Measurements from ENCODE around the gene LRRC23.
"Not testable (repeated sequence)": the region's sequence is repeated elsewhere in the genome, so short reads cannot be mapped to it uniquely, and the experiment has no call there.

LRRC23 gene

DNA sequence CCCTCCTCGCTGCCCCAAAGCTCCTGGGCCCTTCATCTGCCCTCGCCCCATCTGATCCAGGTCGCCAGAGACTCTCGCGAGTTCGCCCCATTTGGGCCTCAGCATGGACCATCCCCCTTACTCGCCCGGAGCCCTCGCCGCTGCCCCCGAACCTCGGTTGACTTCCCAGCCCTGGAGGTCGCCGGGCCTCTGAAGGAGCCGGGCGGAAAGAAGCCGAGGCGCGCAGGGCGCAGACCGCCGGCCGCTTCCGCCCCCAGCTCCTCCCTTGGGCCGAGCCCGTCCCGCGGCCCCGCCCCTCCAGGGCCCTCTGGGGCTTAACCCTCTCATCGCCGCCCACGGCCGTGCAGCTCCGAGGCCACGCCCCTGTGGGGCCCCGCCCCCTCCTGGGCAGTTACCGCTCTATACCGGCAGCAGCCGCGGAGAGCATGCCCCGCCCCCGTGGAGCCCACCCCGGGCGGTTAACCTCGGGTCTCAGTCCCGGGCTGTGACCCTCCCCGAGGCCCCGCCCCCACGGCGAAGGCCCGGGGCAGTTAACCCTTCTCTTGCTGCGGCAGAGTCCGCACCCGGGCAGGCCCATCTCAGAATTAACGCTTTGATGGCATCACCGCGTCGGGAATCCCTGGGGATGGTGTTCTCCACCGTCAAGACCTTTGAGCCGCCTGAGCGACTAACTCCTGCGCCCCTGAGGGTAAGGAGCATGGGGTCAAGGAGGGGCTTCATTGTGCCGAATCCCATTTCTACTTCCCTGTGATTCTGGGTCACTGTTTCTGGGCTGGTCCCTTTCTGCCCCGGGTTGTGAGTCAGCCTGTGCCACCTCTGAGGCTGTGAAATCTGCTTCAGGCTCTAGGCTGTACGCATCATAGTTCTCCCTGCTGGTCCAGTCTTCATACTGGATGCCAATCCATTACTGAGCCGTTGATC lies 31.3 kb upstream of the LRRC23 start, which contains the start of gene SPSB2:
Gene SPSB2 (minus strand): TSS at position 210 of the 921 bp plus-strand sequence. CDS start 402 bp downstream, outside the sequence.
- FAIRE-seq, result no peak

DNA sequence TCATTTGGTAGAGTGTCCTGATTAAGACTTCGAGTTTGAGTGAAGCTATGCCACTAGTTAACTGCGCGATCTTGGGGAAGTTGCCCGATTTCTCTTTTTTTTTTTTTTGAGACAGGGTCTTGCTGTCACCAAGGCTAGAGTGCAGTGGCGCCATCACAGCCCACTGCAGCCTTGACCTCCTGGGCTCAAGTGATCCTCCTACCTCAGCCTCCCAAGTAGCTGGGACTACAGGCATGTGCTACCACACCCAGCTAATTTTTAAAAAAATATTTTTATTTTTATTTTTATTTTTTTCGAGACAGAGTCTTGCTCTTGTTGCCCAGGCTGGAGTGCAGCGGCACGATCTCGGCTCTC lies 30.6 kb upstream of the LRRC23 start:
- not testable (repeated sequence) for FAIRE-seq

- not testable (repeated sequence) for FAIRE-seq
Measured at GRCh38 chr12:6879824-6880223, 24.8 kb upstream of the LRRC23 start.

GRCh38 chr12:6883252-6883651 lies 21.4 kb upstream of the LRRC23 start:
- FAIRE-seq, result no peak

- FAIRE-seq, result no peak
Measured at GRCh38 chr12:6883683-6884082, 20.9 kb upstream of the LRRC23 start.

DNA sequence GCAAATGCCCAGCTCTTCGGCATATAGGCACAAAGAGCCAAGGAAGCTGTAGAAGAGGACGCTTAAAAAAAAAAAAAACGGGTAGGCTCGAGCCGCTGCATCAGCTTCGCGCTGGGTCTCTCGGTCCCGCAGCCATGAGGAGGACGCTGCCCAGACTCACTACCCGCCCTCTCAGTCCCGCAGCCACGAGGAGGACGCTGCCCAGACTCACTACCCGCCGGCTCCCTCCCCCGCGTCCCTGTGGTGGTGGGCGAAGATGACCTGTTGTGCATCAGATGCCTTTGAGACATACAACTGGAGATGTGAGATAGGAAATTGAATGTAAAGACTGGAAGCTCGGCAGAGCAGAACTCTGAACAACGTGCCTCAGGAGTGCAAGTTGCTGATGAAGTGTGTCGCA lies 20.1 kb upstream of the LRRC23 start:
- no peak for FAIRE-seq

GRCh38 chr12:6886206-6886999 lies 18.2 kb upstream of the LRRC23 start:
- FAIRE-seq, result not testable (repeated sequence)

DNA sequence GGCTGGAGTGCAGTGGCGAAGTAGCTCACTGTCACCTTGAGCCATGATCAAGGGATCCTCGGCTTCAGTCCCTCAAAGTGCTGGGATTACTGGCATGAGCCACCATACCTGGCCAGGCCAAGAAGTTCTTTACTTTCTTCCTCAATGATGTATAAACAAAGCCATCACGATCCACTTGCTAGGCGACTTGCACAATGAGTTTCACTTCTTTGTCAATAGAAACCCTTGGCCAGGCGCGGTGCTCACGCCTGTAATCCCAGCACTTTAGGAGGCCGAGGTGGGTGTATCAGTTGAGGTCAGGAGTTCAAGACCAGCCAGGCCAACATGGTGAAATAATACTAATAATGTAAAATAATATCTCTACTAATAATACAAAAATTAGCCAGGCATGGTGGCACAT lies 17.2 kb upstream of the LRRC23 start:
- FAIRE-seq, result no peak

GRCh38 chr12:6888360-6888759 lies 16.3 kb upstream of the LRRC23 start:
- no peak for FAIRE-seq

GRCh38 chr12:6888794-6889193 lies 15.8 kb upstream of the LRRC23 start:
- FAIRE-seq, result not testable (repeated sequence)

- FAIRE-seq, result not testable (repeated sequence)
Measured at GRCh38 chr12:6889775-6890573, 14.6 kb upstream of the LRRC23 start.

DNA sequence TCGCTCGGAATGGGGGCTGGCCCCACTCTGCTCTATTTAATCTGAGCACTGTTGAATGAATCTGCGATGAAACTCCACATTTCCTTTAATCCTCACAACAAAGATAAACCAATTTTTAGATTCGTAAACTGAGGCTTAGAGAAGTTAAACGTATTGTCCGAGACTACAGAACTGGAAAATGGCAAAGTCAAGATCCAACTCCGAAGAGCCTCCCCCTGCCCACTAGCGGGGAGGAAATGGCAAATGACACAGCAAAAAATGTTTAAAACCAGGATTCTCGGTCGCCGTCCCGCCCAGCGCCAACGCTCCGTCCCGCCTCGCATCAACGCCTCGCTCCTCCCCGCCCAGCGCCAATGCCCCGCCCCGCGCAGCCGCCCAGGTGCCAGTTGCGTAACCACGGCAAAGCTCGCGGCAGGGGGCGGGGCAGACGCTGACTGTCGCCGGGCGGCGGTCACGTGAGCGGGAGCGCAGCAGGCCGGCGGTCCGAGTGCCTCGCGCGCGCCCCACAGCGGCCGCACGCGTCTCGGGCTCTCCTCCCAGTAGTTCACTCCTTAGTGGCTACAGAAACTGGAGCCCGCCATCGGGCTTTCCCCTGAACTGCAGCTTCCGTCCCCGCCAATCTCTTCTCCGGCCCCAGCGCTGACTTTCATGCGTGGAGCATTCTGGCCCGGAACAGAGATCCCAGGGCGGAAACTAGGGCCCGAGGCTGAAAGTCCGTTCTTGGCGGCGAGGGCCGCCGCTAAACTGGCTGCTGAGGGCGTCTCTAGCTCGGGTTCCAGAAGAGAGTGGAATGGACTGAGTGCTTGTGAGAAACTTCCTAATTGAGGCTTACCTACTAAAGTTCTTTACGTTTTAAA lies 13.6 kb upstream of the LRRC23 start:
- FAIRE-seq, result peak; percentile 68

GRCh38 chr12:6891646-6892001 lies 13.0 kb upstream of the LRRC23 start:
- FAIRE-seq, result no peak

GRCh38 chr12:6892683-6893082 lies 11.9 kb upstream of the LRRC23 start:
- FAIRE-seq, result not testable (repeated sequence)

- FAIRE-seq, result no peak
Measured at GRCh38 chr12:6894321-6894720, 10.3 kb upstream of the LRRC23 start.

GRCh38 chr12:6896846-6897435 lies 7.7 kb upstream of the LRRC23 start:
- no peak for FAIRE-seq

DNA sequence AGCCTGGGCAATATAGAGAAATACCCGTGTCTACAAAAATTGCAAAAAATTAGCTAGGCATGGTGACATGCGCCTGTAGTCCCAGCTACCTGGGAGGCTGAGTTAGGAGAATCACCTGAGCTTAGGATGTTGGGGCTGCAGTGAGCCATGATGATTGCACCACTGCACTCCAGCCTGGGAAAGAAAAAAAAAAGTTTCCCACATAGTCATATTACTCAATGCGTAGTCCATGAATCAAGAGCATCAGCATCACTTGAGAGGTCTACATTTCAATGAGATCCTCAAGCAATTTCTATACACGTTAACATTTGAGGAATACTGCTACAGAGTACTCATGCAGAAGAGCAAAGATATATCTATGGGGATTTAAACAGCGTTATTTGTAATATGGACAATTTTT lies 5.2 kb upstream of the LRRC23 start:
- no peak for FAIRE-seq

DNA sequence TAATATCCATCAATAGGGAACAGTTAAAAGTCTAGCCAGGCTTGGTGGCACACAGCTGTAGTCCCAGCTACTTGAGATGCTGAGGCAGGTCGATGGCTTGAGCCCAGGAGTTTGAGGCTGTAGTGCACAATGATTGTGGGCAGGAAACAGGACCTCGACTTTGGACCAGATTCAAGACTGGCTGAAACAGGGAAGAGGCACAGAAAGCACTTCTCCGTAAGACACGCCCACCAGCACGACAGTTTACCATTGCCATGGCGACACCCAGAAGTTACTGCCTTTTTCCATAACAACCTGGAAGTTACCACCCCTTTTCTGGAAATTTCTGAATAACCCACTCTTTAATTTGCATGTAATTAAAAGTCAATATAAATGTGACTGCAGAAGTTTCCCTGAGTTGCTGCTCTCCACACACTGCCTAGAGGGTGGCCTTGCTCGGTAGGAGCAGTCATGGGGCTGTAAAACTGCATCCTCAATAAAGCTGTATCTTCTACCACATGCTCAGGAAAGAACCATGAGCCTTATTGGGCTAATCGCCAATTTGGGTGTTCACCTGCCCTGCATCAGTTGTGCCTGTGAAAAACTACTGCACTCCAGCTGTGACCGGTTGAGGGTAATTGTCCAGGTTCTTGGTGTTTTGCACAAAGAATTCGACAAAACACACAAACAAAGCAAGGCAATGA lies 4.6 kb upstream of the LRRC23 start:
- no peak for FAIRE-seq

GRCh38 chr12:6902448-6902847 lies 2.2 kb upstream of the LRRC23 start:
- no peak for FAIRE-seq

- FAIRE-seq, result no peak
Measured at GRCh38 chr12:6903722-6904121, 900 bp upstream of the LRRC23 start.

- no peak for FAIRE-seq
Measured at GRCh38 chr12:6905414-6906040, 905 bp downstream of the LRRC23 start.
